GM12865 (cell line): ENCODE measurements around the gene ARHGEF7.

Experiments used
- DNase-seq: peaks from one replicate; pipeline ENCODE4 v3.0.0; 2010; ENCODE audit warnings: low read depth
- H3K4me3 ChIP-seq: 2 replicates; pipeline ENCODE4 v1.5.1; 2011; ENCODE audit warnings: mild to moderate bottlenecking, low read depth, low read length, control low read depth
- CTCF ChIP-seq: IDR thresholded peaks from 2 replicates; pipeline ENCODE4 v1.5.1; 2011; ENCODE audit warnings: low read length, control low read depth, low read depth, inconsistent platforms; ENCODE audit not compliant: insufficient read depth; ENCODE audit errors: missing control alignments

The ARHGEF7 gene

GRCh38 chr13:111111376-111111937, 3.7 kb upstream of the ARHGEF7 start:
- no peak for DNase-seq
- TF ChIP-seq CTCF = no peak
- no peak overlapping the region for H3K4me3 ChIP-seq

- no peak for DNase-seq
- no peak overlapping the region for H3K4me3 ChIP-seq
- no peak for TF ChIP-seq CTCF
Measured at GRCh38 chr13:111112196-111112595, 2.9 kb upstream of the ARHGEF7 start.

DNA sequence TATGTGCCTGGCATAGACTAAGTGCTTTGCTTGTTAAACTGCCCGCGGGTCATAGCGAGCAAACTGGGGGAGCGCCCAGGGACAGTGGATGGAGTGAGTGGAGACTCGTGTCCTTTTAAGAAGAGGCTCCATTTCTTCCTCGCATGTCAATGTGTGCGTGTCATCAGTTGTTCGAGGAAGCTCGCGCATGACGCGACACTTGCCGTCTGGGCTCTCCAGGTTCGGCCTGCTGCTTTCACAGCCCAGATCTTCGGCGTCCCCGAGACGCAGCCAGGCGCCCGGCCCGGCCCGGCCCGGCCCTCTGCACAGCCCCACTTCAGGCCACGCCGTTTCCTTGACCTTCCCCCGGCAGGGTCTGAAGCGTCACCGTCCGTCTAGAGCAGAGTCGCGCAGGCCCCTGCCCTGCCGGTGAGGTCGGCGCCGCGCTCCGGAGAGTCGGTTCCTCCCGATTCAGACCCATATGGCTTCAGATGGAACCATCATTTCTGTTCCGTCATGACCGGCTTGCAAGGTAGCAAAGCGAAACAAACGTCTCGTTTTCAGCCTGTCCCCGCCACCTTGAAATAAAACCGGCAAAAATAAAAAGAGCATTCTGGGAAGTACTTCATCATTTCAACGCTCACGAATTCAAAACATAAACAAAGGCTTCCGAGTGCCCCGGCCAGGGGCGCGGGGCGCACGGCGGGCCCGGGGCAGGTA, 599 bp upstream of the ARHGEF7 start:
- DNase-seq = peak; percentile 17
- TF ChIP-seq CTCF = no peak
- peak overlapping the region; percentile 67 for H3K4me3 ChIP-seq

DNA sequence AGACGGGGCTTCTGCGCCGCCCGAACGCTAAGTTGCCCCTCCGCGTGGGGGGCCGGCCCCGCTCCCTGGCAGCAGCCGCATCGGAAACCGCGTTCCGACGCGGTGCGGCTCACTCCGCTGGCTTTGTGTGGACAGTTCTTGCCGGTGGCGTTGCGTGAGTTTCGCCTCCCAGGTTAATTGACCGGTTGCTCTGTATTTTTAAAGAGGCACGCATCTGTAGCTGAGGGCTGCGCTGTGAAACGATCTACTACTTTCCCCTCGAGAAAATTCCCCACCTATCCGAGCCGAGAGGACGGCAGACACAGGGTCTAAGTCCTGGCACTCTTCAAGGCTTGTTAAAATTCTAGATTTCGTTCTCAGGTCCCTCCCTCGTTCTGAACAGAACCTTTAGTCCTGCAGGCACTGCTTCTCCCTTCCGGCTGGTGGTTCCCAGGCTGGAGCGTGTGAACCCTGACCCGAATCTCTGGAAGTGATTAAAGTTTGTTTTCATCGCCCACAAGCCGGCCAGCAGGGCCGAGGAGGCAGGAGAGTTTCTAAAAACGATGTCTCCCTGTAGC, 933 bp downstream of the ARHGEF7 start:
- H3K4me3 ChIP-seq = no peak overlapping the region
- no peak for DNase-seq
- TF ChIP-seq CTCF = no peak

- TF ChIP-seq CTCF = no peak
- DNase-seq = no peak
- H3K4me3 ChIP-seq = no peak overlapping the region
Measured at GRCh38 chr13:111116856-111117255, 1.7 kb downstream of the ARHGEF7 start.

DNA sequence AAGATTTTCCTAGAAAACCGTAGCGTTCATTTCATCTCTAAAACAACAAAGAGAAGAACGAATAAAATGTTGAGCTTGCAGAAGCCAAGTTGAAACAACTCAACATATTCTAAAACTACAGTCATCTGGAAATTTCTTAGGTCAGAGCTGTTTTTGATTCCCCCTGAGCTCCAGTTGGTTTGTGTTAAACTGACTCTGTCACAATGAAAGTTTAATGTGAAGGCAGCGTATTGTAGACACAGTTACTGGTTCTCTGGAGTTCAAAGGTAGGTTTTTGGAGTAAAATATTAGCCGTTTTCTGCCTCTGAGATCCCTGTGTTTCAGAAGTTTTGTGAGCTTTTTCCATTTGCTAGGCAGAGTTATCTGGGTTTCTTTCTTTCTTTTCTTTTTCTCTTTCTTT, 2.2 kb downstream of the ARHGEF7 start:
- DNase-seq = no peak
- TF ChIP-seq CTCF = no peak
- no peak overlapping the region for H3K4me3 ChIP-seq
